ENCODE results near the gene LRCOL1.

The LRCOL1 gene

DNA sequence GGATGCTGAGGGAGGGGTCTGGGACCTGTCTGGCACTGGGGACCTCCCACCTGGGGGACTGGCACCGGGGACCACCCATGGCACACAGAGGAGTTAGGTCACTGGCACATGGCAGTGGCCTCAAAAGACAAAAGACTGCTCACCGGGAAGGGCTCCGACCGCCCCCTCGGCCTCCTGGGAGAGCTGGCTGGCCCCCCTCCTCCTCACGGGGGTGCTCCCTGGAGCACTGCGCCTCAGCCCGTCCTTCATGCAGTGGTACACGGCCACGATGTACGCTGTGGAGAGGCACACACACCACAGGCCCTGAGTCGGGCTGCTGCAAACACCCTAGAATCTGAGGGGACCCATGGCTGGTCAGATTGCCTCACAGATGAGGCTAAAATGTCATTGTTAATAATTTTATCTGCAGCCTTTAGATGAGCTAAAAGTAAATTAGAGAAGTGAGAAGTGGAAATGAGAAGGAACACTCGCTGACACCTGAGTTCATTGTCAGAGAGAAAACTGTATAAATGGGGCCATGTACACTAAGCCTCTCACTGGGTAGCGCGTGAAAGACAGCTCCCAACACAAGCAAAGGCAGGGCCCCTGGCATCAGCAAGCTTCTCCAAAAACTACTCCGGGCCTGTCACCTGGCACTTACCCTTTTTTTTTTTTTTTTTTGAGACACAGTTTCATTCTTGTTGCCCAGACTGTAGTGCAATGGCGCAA lies 22.3 kb upstream of the LRCOL1 start:
- H3K36me3 ChIP-seq (ENCODE audit: control insufficient read depth, low read length): peaks cover 95% of the 10 kb centered on the region
- no peaks in the 10 kb centered on the region for H3K9me2 ChIP-seq (replicated peaks; ENCODE audit: control insufficient read depth, low read length)
- peaks cover 6% of the 10 kb centered on the region; the same call in 1 of the 2 replicates for H4K20me1 ChIP-seq (ENCODE audit: control insufficient read depth, insufficient read depth, low read depth, low read length)
- H3K4me3 ChIP-seq (ENCODE audit: low read length): no peak overlapping the region
- no peaks in the 10 kb centered on the region for H3K27me3 ChIP-seq (ENCODE audit: control insufficient read depth, low read length)
- no peaks in the 10 kb centered on the region for H3K4me1 ChIP-seq (ENCODE audit: control insufficient read depth, low read length)
- H3F3A ChIP-seq (ENCODE audit: control insufficient read depth, insufficient read depth): no peaks in the 10 kb centered on the region; the same call in 1 of the 2 replicates
- TF ChIP-seq EZH2phosphoT487 (IDR thresholded peaks at IDR 0.05; ENCODE audit: borderline replicate concordance, low read length): no peak
- TF ChIP-seq, protein P1, sequence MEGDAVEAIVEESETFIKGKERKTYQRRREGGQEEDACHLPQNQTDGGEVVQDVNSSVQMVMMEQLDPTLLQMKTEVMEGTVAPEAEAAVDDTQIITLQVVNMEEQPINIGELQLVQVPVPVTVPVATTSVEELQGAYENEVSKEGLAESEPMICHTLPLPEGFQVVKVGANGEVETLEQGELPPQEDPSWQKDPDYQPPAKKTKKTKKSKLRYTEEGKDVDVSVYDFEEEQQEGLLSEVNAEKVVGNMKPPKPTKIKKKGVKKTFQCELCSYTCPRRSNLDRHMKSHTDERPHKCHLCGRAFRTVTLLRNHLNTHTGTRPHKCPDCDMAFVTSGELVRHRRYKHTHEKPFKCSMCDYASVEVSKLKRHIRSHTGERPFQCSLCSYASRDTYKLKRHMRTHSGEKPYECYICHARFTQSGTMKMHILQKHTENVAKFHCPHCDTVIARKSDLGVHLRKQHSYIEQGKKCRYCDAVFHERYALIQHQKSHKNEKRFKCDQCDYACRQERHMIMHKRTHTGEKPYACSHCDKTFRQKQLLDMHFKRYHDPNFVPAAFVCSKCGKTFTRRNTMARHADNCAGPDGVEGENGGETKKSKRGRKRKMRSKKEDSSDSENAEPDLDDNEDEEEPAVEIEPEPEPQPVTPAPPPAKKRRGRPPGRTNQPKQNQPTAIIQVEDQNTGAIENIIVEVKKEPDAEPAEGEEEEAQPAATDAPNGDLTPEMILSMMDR (IDR thresholded peaks at IDR 0.05; ENCODE audit: low read depth, low read length, poor library complexity, severe bottlenecking): no peak
- 0 out of 2 replicates have a peak, but pooled peaks cover 4% of the 10 kb centered on the region for H3K79me2 ChIP-seq (ENCODE audit: control insufficient read depth, low read length)
- H3K4me2 ChIP-seq (ENCODE audit: low read length): no peak overlapping the region
- H3K27ac ChIP-seq (ENCODE audit: low read depth, low read length): no peak overlapping the region
- no peaks in the 10 kb centered on the region for H3K9me3 ChIP-seq (ENCODE audit: control insufficient read depth, insufficient read depth, low read length)

DNA sequence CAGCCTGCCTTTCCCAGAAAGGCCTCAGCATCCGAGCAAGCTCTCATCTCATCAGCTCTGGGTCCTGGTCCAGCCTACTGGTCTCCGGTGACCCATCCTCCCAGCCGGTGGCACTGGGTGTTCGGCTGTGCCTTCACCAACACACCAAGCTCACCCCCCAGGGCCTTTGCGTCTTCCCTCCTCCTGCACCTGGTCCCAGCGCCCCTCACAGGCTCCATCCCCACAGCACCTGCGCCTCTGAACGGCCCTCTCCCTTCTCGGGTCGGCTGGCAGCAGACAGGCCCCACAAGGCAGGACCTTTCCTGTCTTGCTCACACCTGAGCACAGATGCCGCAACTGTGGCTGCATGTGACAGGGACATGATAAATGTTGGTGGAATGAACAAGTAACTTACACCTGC lies 21.3 kb upstream of the LRCOL1 start:
- H3K9me3 ChIP-seq (ENCODE audit: control insufficient read depth, insufficient read depth, low read length): no peaks in the 10 kb centered on the region
- no peaks in the 10 kb centered on the region for H3K27me3 ChIP-seq (ENCODE audit: control insufficient read depth, low read length)
- H3K4me3 ChIP-seq (ENCODE audit: low read length): no peak overlapping the region
- H4K20me1 ChIP-seq (ENCODE audit: control insufficient read depth, insufficient read depth, low read depth, low read length): no peaks in the 10 kb centered on the region
- no peaks in the 10 kb centered on the region for H3K9me2 ChIP-seq (replicated peaks; ENCODE audit: control insufficient read depth, low read length)
- peaks cover 89% of the 10 kb centered on the region for H3K36me3 ChIP-seq (ENCODE audit: control insufficient read depth, low read length)
- no peaks in the 10 kb centered on the region; the same call in 1 of the 2 replicates for H3F3A ChIP-seq (ENCODE audit: control insufficient read depth, insufficient read depth)
- no peak overlapping the region for H3K27ac ChIP-seq (ENCODE audit: low read depth, low read length)
- no peak overlapping the region for H3K4me2 ChIP-seq (ENCODE audit: low read length)
- no peaks in the 10 kb centered on the region for H3K4me1 ChIP-seq (ENCODE audit: control insufficient read depth, low read length)
- H3K79me2 ChIP-seq (ENCODE audit: control insufficient read depth, low read length): no peaks in the 10 kb centered on the region
- TF ChIP-seq, protein P1 (IDR thresholded peaks at IDR 0.05; ENCODE audit: low read depth, low read length, poor library complexity, severe bottlenecking): no peak
- no peak for TF ChIP-seq EZH2phosphoT487 (IDR thresholded peaks at IDR 0.05; ENCODE audit: borderline replicate concordance, low read length)

DNA sequence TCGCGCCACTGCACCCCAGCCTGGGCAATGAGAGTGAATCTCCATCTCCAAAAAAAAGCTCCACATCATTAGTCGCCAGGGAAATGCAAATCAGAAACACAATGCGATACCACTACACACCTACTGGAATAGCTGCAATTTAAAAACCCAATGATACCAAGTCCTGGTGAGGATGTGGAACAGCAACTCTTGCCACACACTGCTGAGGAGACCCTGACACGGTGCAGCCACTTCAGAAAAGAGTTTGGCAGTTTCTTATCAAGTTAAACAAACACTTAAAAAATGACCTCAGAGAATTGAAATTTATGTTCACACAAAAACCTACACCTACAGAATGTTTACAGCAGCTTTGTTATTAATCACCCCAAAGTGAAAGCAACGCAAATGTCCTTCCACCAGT lies 20.3 kb upstream of the LRCOL1 start:
- no peak overlapping the region for H3K4me3 ChIP-seq (ENCODE audit: low read length)
- no peaks in the 10 kb centered on the region for H3K79me2 ChIP-seq (ENCODE audit: control insufficient read depth, low read length)
- H3K27ac ChIP-seq (ENCODE audit: low read depth, low read length): no peak overlapping the region
- TF ChIP-seq, protein P1 (IDR thresholded peaks at IDR 0.05; ENCODE audit: low read depth, low read length, poor library complexity, severe bottlenecking): no peak
- TF ChIP-seq EZH2phosphoT487 (IDR thresholded peaks at IDR 0.05; ENCODE audit: borderline replicate concordance, low read length): no peak
- H3K4me2 ChIP-seq (ENCODE audit: low read length): no peak overlapping the region
- peaks cover 89% of the 10 kb centered on the region for H3K36me3 ChIP-seq (ENCODE audit: control insufficient read depth, low read length)
- H3F3A ChIP-seq (ENCODE audit: control insufficient read depth, insufficient read depth): peaks cover 2% of the 10 kb centered on the region; the same call in 1 of the 2 replicates
- no peaks in the 10 kb centered on the region for H3K27me3 ChIP-seq (ENCODE audit: control insufficient read depth, low read length)
- H3K9me3 ChIP-seq (ENCODE audit: control insufficient read depth, insufficient read depth, low read length): no peaks in the 10 kb centered on the region
- H3K9me2 ChIP-seq (replicated peaks; ENCODE audit: control insufficient read depth, low read length): no peaks in the 10 kb centered on the region
- H3K4me1 ChIP-seq (ENCODE audit: control insufficient read depth, low read length): no peaks in the 10 kb centered on the region
- H4K20me1 ChIP-seq (ENCODE audit: control insufficient read depth, insufficient read depth, low read depth, low read length): no peaks in the 10 kb centered on the region

Measured in DOHH2 (cell line).